H1 (cell line): ENCODE results near the gene NOB1. TPM values are rescaled to one million over a fixed set of nuclear protein-coding genes. Genes with fewer than 3 reads are reported as not detected.

Source experiments
- CTCF ChIA-PET: fragments of 300-600 bp; sonication (Branson Sonifier 250); formaldehyde crosslinking; loops from one replicate; lab custom pipeline; 2021; ENCODE audit not compliant: partially characterized antibody; lab: Charles Lee
- POLR2A ChIA-PET: fragments of 300-600 bp; sonication (Branson Sonifier 250); formaldehyde crosslinking; loops from one replicate; lab custom pipeline; 2021; ENCODE audit warnings: inconsistent platforms; ENCODE audit not compliant: partially characterized antibody; lab: Charles Lee
- DNase-seq, 2 experiments: peaks; one replicate each; pipeline versions ENCODE4 v3.0.0 to v3.0.0-alpha.2; 2010 to 2022; ENCODE audit warnings: low spot score in 2 of 2, low read depth in 1 of 2, mixed read lengths in 1 of 2
- FAIRE-seq: peaks from 2 replicates; lab custom pipeline; 2011; peaks lifted over from hg19 to GRCh38; lab: Jason Lieb, UNC
- H2AFZ ChIP-seq: 2 replicates; pipeline ENCODE4 v1.8.1; 2012; ENCODE audit warnings: low read length, inconsistent platforms
- H2AK5ac ChIP-seq: 2 replicates; pipeline ENCODE4 v1.6.1; 2013; ENCODE audit warnings: low read depth, low read length
- H2BK120ac ChIP-seq: replicated peaks from 2 replicates; pipeline ENCODE3; 2013; ENCODE audit warnings: low read depth, low read length, inconsistent platforms
- H2BK12ac ChIP-seq: 2 replicates; pipeline ENCODE4 v1.6.1; 2013; ENCODE audit warnings: low read depth, low read length
- H2BK15ac ChIP-seq: 2 replicates; pipeline ENCODE4 v1.6.1; 2013; ENCODE audit warnings: low read length
- H2BK20ac ChIP-seq: 2 replicates; pipeline ENCODE4 v1.6.1; 2013; ENCODE audit warnings: low read length
- H2BK5ac ChIP-seq: 2 replicates; pipeline ENCODE4 v1.6.1; 2013; ENCODE audit warnings: low read depth, low read length
- H3K14ac ChIP-seq: 2 replicates; pipeline ENCODE4 v1.6.1; 2013; ENCODE audit warnings: inconsistent platforms; ENCODE audit not compliant: insufficient read length
- H3K18ac ChIP-seq: 2 replicates; pipeline ENCODE4 v1.6.1; 2013; ENCODE audit warnings: low read length; ENCODE audit errors: extremely low read depth
- H3K23ac ChIP-seq: 2 replicates; pipeline ENCODE4 v1.6.1; 2013; ENCODE audit warnings: inconsistent platforms; ENCODE audit not compliant: insufficient read length
- H3K23me2 ChIP-seq: 2 replicates; pipeline ENCODE4 v1.6.1; 2013; ENCODE audit warnings: low read depth, low read length
- H3K27ac ChIP-seq: 2 replicates; pipeline ENCODE4 v1.6.1; 2011; ENCODE audit warnings: low read depth, low read length, inconsistent platforms
- H3K27me3 ChIP-seq, 4 experiments: replicated peaks in 1 of 4; 1 replicate in 1 of 4; 2 replicates in 3 of 4; pipeline versions ENCODE4 v1.6.1 to v1.8.1; 2011 to 2013; ENCODE audit warnings: low read length in 3 of 4, mild to moderate bottlenecking in 3 of 4, inconsistent platforms in 2 of 4, mixed read lengths in 2 of 4, moderate library complexity in 1 of 4; ENCODE audit not compliant: control insufficient read depth in 3 of 4, insufficient read depth in 3 of 4; ENCODE audit errors: extremely low read depth in 1 of 4
- H3K36me3 ChIP-seq, 4 experiments: 2 replicates each; pipeline versions ENCODE4 v1.6.1 to v1.8.1; 2011 to 2013; ENCODE audit warnings: mild to moderate bottlenecking in 4 of 4, low read length in 3 of 4, moderate library complexity in 2 of 4, control low read depth in 1 of 4, inconsistent platforms in 1 of 4; ENCODE audit not compliant: insufficient read depth in 4 of 4, control insufficient read depth in 2 of 4
- H3K4ac ChIP-seq: replicated peaks from 2 replicates; pipeline ENCODE3; 2013; ENCODE audit warnings: low read length, low read depth, mixed read lengths, inconsistent platforms; ENCODE audit not compliant: insufficient read length
- H3K4me1 ChIP-seq, 4 experiments: replicated peaks in 1 of 4; 1 replicate in 1 of 4; 2 replicates in 3 of 4; pipeline versions ENCODE4 v1.6.1 to v1.8.1; 2011 to 2013; ENCODE audit warnings: low read length in 3 of 4, inconsistent platforms in 2 of 4, mixed read lengths in 1 of 4; ENCODE audit not compliant: insufficient read depth in 4 of 4, control insufficient read depth in 3 of 4
- H3K4me2 ChIP-seq, 2 experiments: 2 replicates each; pipeline versions ENCODE4 v1.6.1 to v1.8.1; 2011 to 2013; ENCODE audit warnings: low read depth in 2 of 2, low read length in 2 of 2, control low read depth in 1 of 2, inconsistent platforms in 1 of 2, mild to moderate bottlenecking in 1 of 2; ENCODE audit not compliant: insufficient read depth in 1 of 2
- H3K4me3 ChIP-seq, 4 experiments: fragments of 200-600, 300-600 bp in 1 of 4; sonication (generic), shearing (Covaris generic), sonication (Bioruptor Twin) in 1 of 4; 2 replicates each; pipeline versions ENCODE4 v1.5.1 to v1.8.1; 2011 to 2016; ENCODE audit warnings: low read length in 4 of 4, low read depth in 3 of 4, control low read depth in 2 of 4, inconsistent platforms in 2 of 4, mild to moderate bottlenecking in 2 of 4, mixed read lengths in 1 of 4, moderate library complexity in 1 of 4; ENCODE audit not compliant: insufficient read depth in 2 of 4; ENCODE audit errors: extremely low read depth in 1 of 4
- H3K56ac ChIP-seq: replicated peaks from 2 replicates; pipeline ENCODE3; 2013; ENCODE audit warnings: low read depth, mild to moderate bottlenecking, mixed read lengths, low read length, inconsistent platforms; ENCODE audit not compliant: insufficient read length
- H3K79me1 ChIP-seq: 2 replicates; pipeline ENCODE4 v1.6.1; 2013; ENCODE audit warnings: low read depth, low read length, control low read depth
- H3K79me2 ChIP-seq, 2 experiments: 2 replicates each; pipeline versions ENCODE4 v1.6.1 to v1.8.1; 2012 to 2013; ENCODE audit warnings: low read length in 2 of 2, mild to moderate bottlenecking in 2 of 2, inconsistent platforms in 1 of 2; ENCODE audit not compliant: insufficient read depth in 2 of 2, control insufficient read depth in 1 of 2
- H3K9ac ChIP-seq, 4 experiments: replicated peaks in 1 of 4; 1 replicate in 1 of 4; 2 replicates in 3 of 4; pipeline versions ENCODE4 v1.6.1 to v1.8.1; 2011 to 2013; ENCODE audit warnings: low read depth in 3 of 4, low read length in 3 of 4, control low read depth in 2 of 4, mild to moderate bottlenecking in 2 of 4, moderate library complexity in 2 of 4, inconsistent platforms in 1 of 4; ENCODE audit errors: extremely low read depth in 1 of 4
- H3K9me3 ChIP-seq, 2 experiments: 2 replicates each; pipeline versions ENCODE4 v1.6.1 to v1.8.1; 2012 to 2013; ENCODE audit warnings: mild to moderate bottlenecking in 2 of 2, moderate library complexity in 2 of 2, control low read depth in 1 of 2, inconsistent platforms in 1 of 2, low read depth in 1 of 2, low read length in 1 of 2, mixed read lengths in 1 of 2; ENCODE audit not compliant: insufficient read depth in 2 of 2
- H4K20me1 ChIP-seq, 2 experiments: replicated peaks in 1 of 2; 2 replicates each; pipeline versions ENCODE3 to v1.8.1; 2011 to 2013; ENCODE audit warnings: inconsistent platforms in 2 of 2, low read length in 2 of 2, mild to moderate bottlenecking in 1 of 2; ENCODE audit not compliant: insufficient read depth in 2 of 2, control insufficient read depth in 1 of 2
- H4K5ac ChIP-seq: 2 replicates; pipeline ENCODE4 v1.6.1; 2013; ENCODE audit warnings: low read length, low read depth, mixed read lengths, inconsistent platforms; ENCODE audit not compliant: insufficient read length
- H4K8ac ChIP-seq: 2 replicates; pipeline ENCODE4 v1.8.0; 2013; ENCODE audit warnings: mild to moderate bottlenecking, moderate library complexity, low read length, inconsistent platforms; ENCODE audit not compliant: insufficient read depth; ENCODE audit errors: extremely low read depth
- H4K91ac ChIP-seq: replicated peaks from 2 replicates; pipeline ENCODE3; 2013; ENCODE audit warnings: low read length, mixed read lengths, inconsistent platforms; ENCODE audit not compliant: insufficient read length
- ASH2L ChIP-seq: fragments of 200-600, 300-600 bp; sonication (generic); IDR thresholded peaks from one replicate; pipeline ENCODE4 v1.7.1; 2017; ENCODE audit warnings: low read length
- CHD1 ChIP-seq: IDR thresholded peaks from 2 replicates; pipeline ENCODE4 v1.6.1; 2012; ENCODE audit warnings: low read depth, low read length, improper control_type of control experiment
- E2F6 ChIP-seq: IDR thresholded peaks from 2 replicates; pipeline ENCODE4 v1.6.1; 2012; ENCODE audit warnings: inconsistent platforms
- KDM1A ChIP-seq: fragments of 200-600, 300-600 bp; sonication (generic); IDR thresholded peaks from 2 replicates; pipeline ENCODE4 v1.7.1; 2016; ENCODE audit warnings: mild to moderate bottlenecking, low read length, borderline replicate concordance
- KDM4A ChIP-seq: IDR thresholded peaks from one replicate; pipeline ENCODE4 v1.7.1; 2012; ENCODE audit warnings: low read depth, mild to moderate bottlenecking, moderate library complexity, low read length, inconsistent platforms; ENCODE audit not compliant: severe bottlenecking
- MAX ChIP-seq: IDR thresholded peaks from 2 replicates; pipeline ENCODE4 v1.6.1; 2012; ENCODE audit warnings: inconsistent platforms
- PHF8 ChIP-seq: fragments of 200-600 bp; sonication (generic); conservative IDR thresholded peaks from 2 replicates; pipeline ENCODE4 v1.7.1; 2012; ENCODE audit warnings: low read depth, mild to moderate bottlenecking, inconsistent platforms, low read length, moderate library complexity
- RAD21 ChIP-seq, 2 experiments: IDR thresholded peaks in 1 of 2; conservative IDR thresholded peaks in 1 of 2; 2 replicates each; pipeline ENCODE4 v1.6.1; 2011; ENCODE audit warnings: low read depth in 2 of 2, low read length in 2 of 2, improper control_type of control experiment in 1 of 2, inconsistent platforms in 1 of 2, mild to moderate bottlenecking in 1 of 2, moderate library complexity in 1 of 2
- RNF2 ChIP-seq: fragments of 200-900, 300-1000 bp; sonication (generic); IDR thresholded peaks from 2 replicates; pipeline ENCODE4 v1.7.1; 2016; ENCODE audit warnings: borderline replicate concordance, low read depth, mild to moderate bottlenecking, antibody characterized with exemption, low read length; ENCODE audit not compliant: poor library complexity, severe bottlenecking; ENCODE audit errors: missing control alignments
- SIRT6 ChIP-seq: IDR thresholded peaks from one replicate; pipeline ENCODE4 v1.7.1; 2012; ENCODE audit warnings: low read length, inconsistent platforms
- SP2 ChIP-seq: IDR thresholded peaks from 2 replicates; pipeline ENCODE4 v1.6.1; 2012; ENCODE audit warnings: mild to moderate bottlenecking, low read length, inconsistent platforms
- TEAD4 ChIP-seq: IDR thresholded peaks from 2 replicates; pipeline ENCODE4 v1.6.1; 2012; ENCODE audit warnings: low read depth, low read length, inconsistent platforms, mixed read lengths
- WGBS, 2 experiments: shearing (Covaris generic) in 1 of 2; methylation state at CpG; one replicate each; pipeline versions ENCODE4 v1.1.6 to v1.1.7; 2013 to 2015; ENCODE audit warnings: low lambda C conversion rate in 2 of 2, mixed read lengths in 2 of 2, inconsistent platforms in 1 of 2, low coverage in 1 of 2, missing lambda C conversion rate in 1 of 2; ENCODE audit not compliant: insufficient replicate concordance in 2 of 2, insufficient coverage in 1 of 2, insufficient read length in 1 of 2; ENCODE audit errors: extremely low coverage in 1 of 2, missing lambda C conversion rate in 1 of 2; 5-methylcytosine and 5-hydroxymethylcytosine counted together
- polyA plus RNA-seq, 7 experiments: library from polyadenylated mRNA; depleted of rRNA in 3 of 7; stranded (reverse) in 5 of 7; unstranded in 2 of 7; fragments of >200 nt in 5 of 7; fragments of 200-250 nt in 2 of 7; gene quantifications; 1 replicate in 5 of 7; 2 replicates in 1 of 7; 4 replicates in 1 of 7; pipeline versions ENCODE4 v1.2.1 to v1.2.3, GENCODE V29; 2011 to 2013; ENCODE audit warnings: missing spikeins in 2 of 7, mixed read lengths in 2 of 7
- total RNA-seq: library from RNA; stranded (reverse); fragmentation: NEBNext Ultra II Directional; extraction: Animal tissue kit (Norgen Biotek cat#: 25700); gene quantifications from 2 replicates; pipeline ENCODE4 v1.2.1, GENCODE V29; 2021

NOB1 gene
- total and polyA plus RNA-seq, 2 of the 8 experiments (the other 6 are each of a cell fraction or from before 2014, with no cell fraction given) = 88.2 to 108 TPM

GRCh38 chr16:69747115-69747514, 7.6 kb downstream of the NOB1 start:
- no peaks in the 10 kb centered on the region for H3K23me2 ChIP-seq
- peaks cover 59 to 89% (median 77%) of the 10 kb centered on the region in 4 experiments for H3K36me3 ChIP-seq
- no peaks in the 10 kb centered on the region for H3K4me1 ChIP-seq

More at GRCh38 chr16:69747115-69747514, 7.6 kb downstream of the NOB1 start:
- no peak for TF ChIP-seq SIRT6
- no peak for TF ChIP-seq ASH2L
- TF ChIP-seq CHD1 = no peak
- TF ChIP-seq E2F6 = no peak
- no peak for TF ChIP-seq SP2
- no peak for TF ChIP-seq MAX
- TF ChIP-seq KDM1A = no peak
- no peak for TF ChIP-seq RAD21 (IDR thresholded peaks at IDR 0.05 in 1 of 2, conservative IDR thresholded peaks at IDR 0.05 in 1 of 2; ENCODE audit: low read depth in 2 of 2, low read length in 2 of 2)
- no peak for TF ChIP-seq PHF8
- no peak for TF ChIP-seq KDM4A
- TF ChIP-seq TEAD4 = no peak
- no peak for TF ChIP-seq RNF2
- no peak overlapping the region for H2BK5ac ChIP-seq
- H3K9ac ChIP-seq = no peak overlapping the region
- H4K20me1 ChIP-seq = peaks cover 0 to 22% of the 10 kb centered on the region in 2 experiments
- H3K4me2 ChIP-seq = no peak overlapping the region
- H3K18ac ChIP-seq = no peak overlapping the region
- no peak overlapping the region for H2BK120ac ChIP-seq
- ChIA-PET POLR2A (interaction anchor here (0.7 to 3.2 kb wide), 5 partner anchors 7 to 218 kb away, joined by 3 to 11 read pairs (median 4); partner anchors contain the start of genes NOB1 and NQO1), CTCF (interaction anchor here (0.8 to 2.2 kb wide), 3 partner anchors 7 to 41 kb away, joined by 3 to 16 read pairs (median 4); partner anchors contain the start of genes NOB1 and WWP2)
- H3K4ac ChIP-seq = no peak overlapping the region
- H2AFZ ChIP-seq = no peak overlapping the region
- H3K23ac ChIP-seq = no peak overlapping the region
- no peak overlapping the region for H4K5ac ChIP-seq
- no peak overlapping the region for H2AK5ac ChIP-seq
- FAIRE-seq (no peak), DNase-seq (no peak)
- H3K4me3 ChIP-seq = no peak overlapping the region
- H3K79me1 ChIP-seq = peaks cover 10% of the 10 kb centered on the region
- no peaks in the 10 kb centered on the region for H3K27me3 ChIP-seq
- no peak overlapping the region for H2BK15ac ChIP-seq
- peaks cover 0 to 10% of the 10 kb centered on the region in 2 experiments; a peak in 2 of 4 replicates for H3K79me2 ChIP-seq
- H4K91ac ChIP-seq = no peak overlapping the region
- no peak overlapping the region for H3K27ac ChIP-seq
- H4K8ac ChIP-seq = no peak overlapping the region
- H3K14ac ChIP-seq = no peak overlapping the region
- 96% methylated on average over 8 of the region's 8 CpGs; no CpG with 5 or more reads in 1 of the 2 experiments for WGBS, 2 experiments
- no peak overlapping the region for H3K56ac ChIP-seq
- no peak overlapping the region for H2BK12ac ChIP-seq
- no peaks in the 10 kb centered on the region for H3K9me3 ChIP-seq
- no peak overlapping the region for H2BK20ac ChIP-seq
